AML-193 (cell line): ENCODE data around the gene PRDM15.

ENCODE experiments used
- DNase-seq, 2 experiments: peaks; one replicate each; lab custom pipeline; 2025; lab: John Stamatoyannopoulos, UW

Gene PRDM15

GRCh38 chr21:41777951-41778815 lies 101.0 kb downstream of the PRDM15 start:
- DNase-seq = peak in 1 of 2 experiments; percentile 2

DNA sequence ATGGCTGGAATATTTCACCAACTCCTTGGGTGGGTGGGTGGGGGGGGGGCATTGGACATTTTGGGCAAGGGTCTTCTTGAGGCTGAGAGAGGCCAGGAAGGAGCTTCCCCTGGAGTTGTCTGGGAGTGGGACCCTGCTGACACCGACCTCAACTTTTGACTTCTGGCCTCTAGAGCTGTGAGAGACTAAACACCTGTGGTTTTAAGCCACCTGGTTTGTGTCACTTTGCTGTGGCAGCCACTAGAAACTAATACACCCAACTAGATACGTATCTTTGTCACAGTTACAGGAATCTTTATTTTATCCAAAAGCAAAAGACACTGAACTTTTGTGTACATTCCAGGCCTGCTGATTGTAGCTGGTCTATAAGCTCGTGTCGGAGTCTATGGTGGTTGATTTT lies 102.4 kb downstream of the PRDM15 start:
- no peak for DNase-seq

- no peak for DNase-seq
Observed at GRCh38 chr21:41775149-41775472, 104.0 kb downstream of the PRDM15 start.

GRCh38 chr21:41774467-41775148 lies 104.5 kb downstream of the PRDM15 start:
- no peak for DNase-seq

DNA sequence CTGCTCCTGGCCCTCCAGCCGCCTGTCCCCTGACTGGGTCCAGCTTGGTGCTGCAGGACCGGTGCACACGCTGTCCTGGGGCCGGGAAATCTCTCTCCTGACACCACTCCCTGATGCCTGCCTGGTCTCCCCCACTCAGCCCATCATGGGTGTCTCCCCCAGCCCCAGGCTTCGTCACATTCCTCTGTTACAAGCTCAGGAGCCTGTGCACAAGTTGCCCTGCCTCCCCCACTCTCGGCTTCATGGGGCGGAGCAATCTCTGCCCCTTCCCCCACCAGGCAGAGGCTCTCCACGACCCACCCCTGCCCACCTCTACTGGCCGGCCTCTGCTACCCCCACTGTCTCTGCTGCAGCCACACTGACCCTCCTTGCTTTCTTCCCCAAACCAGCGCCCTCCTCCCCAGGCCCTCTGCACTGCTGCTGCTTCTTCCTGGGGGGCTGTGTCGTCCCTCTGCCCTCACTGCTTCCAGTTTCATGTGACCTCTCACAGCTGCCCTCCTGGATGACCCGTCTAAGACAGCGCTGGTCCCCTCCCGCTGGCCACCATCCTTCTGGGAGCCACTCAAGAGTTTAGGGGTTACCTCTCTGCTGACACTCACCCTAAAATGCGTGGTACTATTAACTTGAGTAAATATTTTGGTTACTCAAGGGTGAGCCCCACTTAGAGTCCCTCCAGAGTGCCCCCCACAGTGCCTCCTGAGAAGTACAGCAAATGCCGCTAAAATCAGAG lies 106.6 kb downstream of the PRDM15 start:
- DNase-seq = no peak

DNA sequence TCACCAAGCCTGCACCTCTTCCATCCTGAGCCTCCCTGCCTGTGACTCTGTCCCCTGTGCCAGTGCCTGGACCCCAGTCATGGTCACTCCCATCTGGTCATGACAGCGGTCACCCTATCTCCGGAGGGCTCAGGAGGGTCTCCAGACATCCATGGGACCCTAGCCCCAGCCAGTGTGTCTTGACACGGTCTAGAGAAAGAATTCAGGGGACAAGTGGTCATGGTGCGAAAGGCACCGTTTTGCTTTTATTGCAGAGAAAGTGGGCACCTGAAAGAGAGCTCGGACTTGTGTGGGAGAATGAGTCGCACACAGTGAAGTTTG lies 107.6 kb downstream of the PRDM15 start:
- no peak for DNase-seq

DNA sequence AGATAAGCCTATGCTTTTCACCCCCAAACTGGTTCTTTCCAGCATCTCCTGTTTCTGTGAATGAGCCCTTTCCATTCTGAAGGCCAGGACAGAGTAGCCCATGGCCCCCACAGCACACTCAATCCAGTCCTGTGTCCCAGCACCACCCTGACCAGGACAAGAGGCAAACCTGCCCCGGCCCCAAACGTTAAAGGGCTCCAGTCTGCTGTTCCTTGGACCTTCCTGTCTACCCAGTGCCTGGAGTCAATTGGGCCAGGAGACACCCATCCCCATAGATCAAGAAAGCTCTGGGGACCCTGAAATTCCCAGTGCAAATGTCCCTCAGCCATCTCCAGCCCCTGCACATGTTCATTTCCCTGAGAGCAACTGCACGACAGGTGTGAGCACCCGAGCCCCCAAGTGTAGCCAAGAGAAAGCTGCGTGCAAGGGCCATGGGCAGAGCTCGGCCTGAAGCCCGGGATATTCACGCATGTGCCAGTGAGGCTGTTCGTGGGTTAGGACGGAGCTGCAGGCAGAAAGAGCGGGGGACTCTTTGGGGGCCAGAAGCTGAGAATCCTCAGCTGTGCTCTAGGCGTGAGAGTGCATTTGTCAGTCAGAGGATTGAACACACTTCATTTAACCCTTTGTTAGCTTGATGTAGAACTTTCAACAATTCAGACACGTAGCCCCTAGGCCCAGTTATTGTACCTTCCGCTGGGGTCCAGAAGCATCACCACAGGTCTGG lies 108.1 kb downstream of the PRDM15 start:
- no peak for DNase-seq

GRCh38 chr21:41769933-41770332 lies 109.2 kb downstream of the PRDM15 start:
- DNase-seq = no peak

GRCh38 chr21:41769521-41769920 lies 109.6 kb downstream of the PRDM15 start:
- no peak for DNase-seq

GRCh38 chr21:41769111-41769510 lies 110.0 kb downstream of the PRDM15 start:
- DNase-seq = no peak

GRCh38 chr21:41768437-41769042 lies 110.6 kb downstream of the PRDM15 start:
- no peak for DNase-seq

DNA sequence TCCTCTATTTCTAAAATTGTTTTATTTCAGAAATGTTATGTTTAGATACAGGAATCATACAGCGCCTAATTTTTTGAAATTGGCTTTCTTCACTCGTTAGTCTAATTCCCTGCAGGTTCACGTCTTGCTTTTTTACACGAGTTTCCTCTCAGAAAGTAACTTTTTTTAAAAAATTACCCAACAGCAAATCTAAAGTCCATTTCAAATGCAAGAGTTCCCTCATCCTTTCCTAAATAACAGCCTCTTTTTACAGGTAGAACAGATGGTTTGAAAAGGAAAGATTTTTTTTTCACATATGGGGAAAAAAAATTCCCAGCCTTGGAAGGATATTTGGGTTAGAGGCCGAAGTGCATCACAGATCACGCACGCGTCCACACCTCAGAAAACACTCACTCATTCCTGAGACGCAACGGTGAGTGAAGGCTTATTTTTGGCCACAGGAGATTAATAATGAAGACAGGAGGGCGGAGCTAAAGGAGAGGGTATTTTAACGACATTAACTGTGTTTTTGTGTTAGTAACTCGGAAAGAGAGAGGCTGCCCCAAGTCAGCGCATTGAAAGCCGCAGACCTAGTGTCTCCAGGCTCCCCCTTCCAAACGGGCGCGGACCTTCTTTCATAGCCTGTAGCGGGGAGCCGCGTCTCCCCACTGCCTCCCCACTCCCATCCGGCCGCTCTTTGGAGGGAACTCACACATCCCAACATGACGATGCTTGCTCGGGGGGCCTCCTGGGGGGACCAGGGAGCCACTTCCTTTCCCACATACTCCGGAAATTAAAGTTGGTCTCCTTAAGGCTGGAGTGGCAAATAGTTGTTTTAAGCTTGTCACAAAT lies 111.3 kb downstream of the PRDM15 start:
- DNase-seq = no peak

GRCh38 chr21:41766883-41767605 lies 112.1 kb downstream of the PRDM15 start, which contains the start of gene RIPK4:
RIPK4 (minus strand) TSS chr21:41767052; CDS start chr21:41767041, 11 bp downstream.
- DNase-seq = no peak

GRCh38 chr21:41765973-41766882 lies 112.9 kb downstream of the PRDM15 start:
- DNase-seq = no peak

- DNase-seq = no peak
Observed at GRCh38 chr21:41765420-41765821, 113.7 kb downstream of the PRDM15 start.

GRCh38 chr21:41764558-41765419 lies 114.4 kb downstream of the PRDM15 start:
- DNase-seq = no peak

GRCh38 chr21:41763996-41764395 lies 115.1 kb downstream of the PRDM15 start:
- DNase-seq = no peak

GRCh38 chr21:41763398-41763931 lies 115.7 kb downstream of the PRDM15 start:
- no peak for DNase-seq
